NCI-H2196 (cell line): ENCODE results near the gene CNTNAP2.

Source experiments
- DNase-seq: peaks from one replicate; lab custom pipeline; 2025; ENCODE audit not compliant: unreplicated experiment; lab: John Stamatoyannopoulos, UW

Gene CNTNAP2

GRCh38 chr7:146116521-146117222, at the start of gene CNTNAP2:
CNTNAP2 (plus strand) TSS chr7:146116801; CDS start chr7:146116877, 76 bp downstream.
- DNase-seq = peak; percentile 77

GRCh38 chr7:146067880-146068279, 48.7 kb upstream of the CNTNAP2 start:
- DNase-seq = no peak

GRCh38 chr7:146074195-146074765, 42.3 kb upstream of the CNTNAP2 start:
- DNase-seq = no peak

- no peak for DNase-seq
These were observed 40.3 kb upstream of the CNTNAP2 start for GRCh38 chr7:146076344-146076743.

GRCh38 chr7:146084086-146084485, 32.5 kb upstream of the CNTNAP2 start:
- no peak for DNase-seq

GRCh38 chr7:146090023-146090645, 26.5 kb upstream of the CNTNAP2 start:
- DNase-seq = peak; percentile 39

GRCh38 chr7:146094356-146094755, 22.2 kb upstream of the CNTNAP2 start:
- no peak for DNase-seq

- no peak for DNase-seq
These were observed 19.6 kb upstream of the CNTNAP2 start for GRCh38 chr7:146096994-146097393.

GRCh38 chr7:146106319-146106718, 10.3 kb upstream of the CNTNAP2 start:
- no peak for DNase-seq

GRCh38 chr7:146112755-146113154, 3.8 kb upstream of the CNTNAP2 start:
- DNase-seq = no peak

- no peak for DNase-seq
These were observed 1.1 kb upstream of the CNTNAP2 start for GRCh38 chr7:146115548-146115850.

GRCh38 chr7:146115851-146116520, 615 bp upstream of the CNTNAP2 start:
- DNase-seq = peak; percentile 66

- DNase-seq = no peak
These were observed 975 bp downstream of the CNTNAP2 start for GRCh38 chr7:146117576-146117975.

- no peak for DNase-seq
These were observed 2.4 kb downstream of the CNTNAP2 start for GRCh38 chr7:146119002-146119401.

GRCh38 chr7:146123715-146124114, 7.1 kb downstream of the CNTNAP2 start:
- DNase-seq = no peak

- no peak for DNase-seq
These were observed 10.3 kb downstream of the CNTNAP2 start for GRCh38 chr7:146126767-146127509.

- DNase-seq = no peak
These were observed 12.7 kb downstream of the CNTNAP2 start for GRCh38 chr7:146129296-146129695.

- no peak for DNase-seq
These were observed 13.4 kb downstream of the CNTNAP2 start for GRCh38 chr7:146129997-146130396.

GRCh38 chr7:146131701-146132100, 15.1 kb downstream of the CNTNAP2 start:
- no peak for DNase-seq

GRCh38 chr7:146136357-146136875, 19.8 kb downstream of the CNTNAP2 start:
- peak; percentile 28 for DNase-seq

- DNase-seq = no peak
These were observed 22.3 kb downstream of the CNTNAP2 start for GRCh38 chr7:146138926-146139325.
